ENCODE measurements around the gene SPRR4.

DNA sequence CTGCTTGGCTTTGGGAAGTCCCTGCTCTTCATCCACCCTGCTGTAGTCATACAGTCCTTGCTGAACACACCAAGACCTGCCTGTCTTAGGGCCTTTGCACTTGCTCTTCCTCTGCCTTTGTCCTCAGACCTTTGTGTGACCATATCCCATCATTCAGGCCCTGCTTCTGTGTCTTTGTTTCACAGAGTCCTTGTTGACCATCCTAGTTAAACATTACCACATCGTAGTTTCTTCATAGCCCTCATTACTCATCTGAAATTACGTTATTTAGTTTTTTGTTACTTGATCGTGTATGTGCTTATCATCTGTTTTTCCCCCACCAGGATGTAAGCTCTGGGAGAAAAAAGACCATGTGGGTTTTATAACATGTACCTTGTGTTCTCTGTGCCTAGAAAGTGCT lies 41.8 kb upstream of the SPRR4 start:
- TF ChIP-seq, protein P1, sequence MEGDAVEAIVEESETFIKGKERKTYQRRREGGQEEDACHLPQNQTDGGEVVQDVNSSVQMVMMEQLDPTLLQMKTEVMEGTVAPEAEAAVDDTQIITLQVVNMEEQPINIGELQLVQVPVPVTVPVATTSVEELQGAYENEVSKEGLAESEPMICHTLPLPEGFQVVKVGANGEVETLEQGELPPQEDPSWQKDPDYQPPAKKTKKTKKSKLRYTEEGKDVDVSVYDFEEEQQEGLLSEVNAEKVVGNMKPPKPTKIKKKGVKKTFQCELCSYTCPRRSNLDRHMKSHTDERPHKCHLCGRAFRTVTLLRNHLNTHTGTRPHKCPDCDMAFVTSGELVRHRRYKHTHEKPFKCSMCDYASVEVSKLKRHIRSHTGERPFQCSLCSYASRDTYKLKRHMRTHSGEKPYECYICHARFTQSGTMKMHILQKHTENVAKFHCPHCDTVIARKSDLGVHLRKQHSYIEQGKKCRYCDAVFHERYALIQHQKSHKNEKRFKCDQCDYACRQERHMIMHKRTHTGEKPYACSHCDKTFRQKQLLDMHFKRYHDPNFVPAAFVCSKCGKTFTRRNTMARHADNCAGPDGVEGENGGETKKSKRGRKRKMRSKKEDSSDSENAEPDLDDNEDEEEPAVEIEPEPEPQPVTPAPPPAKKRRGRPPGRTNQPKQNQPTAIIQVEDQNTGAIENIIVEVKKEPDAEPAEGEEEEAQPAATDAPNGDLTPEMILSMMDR (IDR thresholded peaks at IDR 0.05; ENCODE audit: insufficient read depth, low read length): no peak
- TF ChIP-seq POLR2AphosphoS5 (IDR thresholded peaks at IDR 0.05; ENCODE audit: low read depth) (no peak), GABPA (IDR thresholded peaks at IDR 0.05; ENCODE audit: low read depth) (no peak)

Data from HL-60 (cell line).